GM18861 (cell line): Measurements from ENCODE around the gene RAB28.

Experiments
- ATAC-seq: cut with Tn5 transposase; IDR thresholded peaks from one replicate; pipeline ENCODE4 v1.9.1; 2021; ENCODE audit not compliant: unreplicated experiment

The RAB28 gene

GRCh38 chr4:13384055-13384454 lies 100.1 kb downstream of the RAB28 start:
- no peak for ATAC-seq

- ATAC-seq: no peak
Observed at GRCh38 chr4:13378973-13379759, 105.0 kb downstream of the RAB28 start.

- no peak for ATAC-seq
Observed at GRCh38 chr4:13371048-13371447, 113.1 kb downstream of the RAB28 start.

DNA sequence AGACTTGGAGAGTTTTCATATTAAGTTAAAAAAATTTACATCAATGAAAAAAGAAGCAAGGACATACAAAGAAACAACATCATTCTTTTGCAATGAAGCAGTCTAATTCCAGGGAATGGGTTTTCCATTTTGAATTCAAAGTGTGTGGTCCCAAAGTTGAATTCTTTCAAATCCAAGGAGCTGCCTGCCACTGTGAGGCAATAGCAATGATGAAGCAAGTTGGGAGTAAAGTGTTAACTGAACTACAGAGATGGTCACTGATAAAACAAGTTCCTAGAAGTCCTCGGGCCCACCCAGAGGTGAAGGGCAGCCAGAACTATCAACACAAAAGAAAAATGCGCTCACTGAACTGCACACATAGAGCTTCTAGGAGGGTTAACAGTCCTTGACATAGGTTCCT lies 115.9 kb downstream of the RAB28 start:
- no peak for ATAC-seq

- ATAC-seq: no peak
Observed at GRCh38 chr4:13367691-13368090, 116.4 kb downstream of the RAB28 start.

DNA sequence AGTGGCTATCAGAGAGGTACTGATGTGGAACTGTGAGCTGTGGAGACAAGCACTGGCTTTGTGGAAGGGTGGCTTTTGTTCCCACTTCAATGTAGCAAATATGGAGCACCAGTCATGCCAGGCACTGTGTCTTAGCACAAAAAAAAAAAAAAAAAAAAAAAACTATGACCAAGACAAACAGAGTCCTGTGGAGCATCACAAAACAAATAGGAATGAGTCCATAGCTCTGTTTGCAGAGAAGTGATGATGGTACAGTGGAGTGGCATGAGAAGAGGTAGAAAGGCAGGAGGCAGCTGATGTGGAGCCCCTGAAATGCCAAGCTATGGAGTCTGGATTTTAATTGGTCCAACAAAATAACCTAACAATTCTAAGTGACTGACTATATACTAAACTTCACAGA lies 116.9 kb downstream of the RAB28 start:
- no peak for ATAC-seq

DNA sequence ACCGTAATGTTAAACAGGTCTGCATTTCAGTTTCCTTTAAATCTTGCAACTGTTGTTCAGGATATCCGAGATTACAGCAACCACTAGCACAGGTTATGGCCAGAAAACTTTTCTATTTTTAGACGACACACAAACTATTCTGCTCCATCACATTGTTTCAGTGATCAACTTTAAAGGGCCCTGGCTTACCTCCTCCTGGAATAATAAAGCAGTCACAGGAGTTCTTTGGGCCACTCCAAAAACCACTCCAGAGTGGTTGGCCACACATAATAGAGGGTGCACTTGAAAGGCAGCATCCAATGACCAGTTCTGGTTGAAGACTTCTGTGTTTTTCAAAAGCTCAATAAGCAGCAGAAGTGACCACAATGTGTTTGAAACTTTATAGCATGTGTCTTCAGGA lies 118.9 kb downstream of the RAB28 start:
- no peak for ATAC-seq

DNA sequence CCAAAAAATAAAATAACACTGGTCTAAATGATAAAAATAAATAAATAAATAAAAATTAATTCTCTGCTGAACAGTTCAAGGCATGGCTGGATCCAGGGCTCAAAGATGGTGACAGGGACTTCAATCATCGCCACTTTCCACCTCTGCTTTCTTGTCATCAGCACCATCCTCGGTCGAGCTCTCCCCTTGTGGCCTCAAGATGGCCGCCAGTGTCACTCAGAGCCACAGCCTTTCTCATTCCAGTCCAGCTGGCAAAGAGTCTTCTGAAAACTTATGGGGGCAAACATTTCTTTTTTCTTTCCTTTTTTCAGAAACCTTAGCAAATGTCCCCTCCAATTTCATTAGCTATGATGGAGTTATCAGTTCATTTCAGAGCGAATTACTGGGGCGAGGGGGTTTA lies 119.5 kb downstream of the RAB28 start:
- no peak for ATAC-seq

GRCh38 chr4:13364172-13364571 lies 120.0 kb downstream of the RAB28 start:
- ATAC-seq: no peak

GRCh38 chr4:13359809-13360208 lies 124.3 kb downstream of the RAB28 start:
- no peak for ATAC-seq

DNA sequence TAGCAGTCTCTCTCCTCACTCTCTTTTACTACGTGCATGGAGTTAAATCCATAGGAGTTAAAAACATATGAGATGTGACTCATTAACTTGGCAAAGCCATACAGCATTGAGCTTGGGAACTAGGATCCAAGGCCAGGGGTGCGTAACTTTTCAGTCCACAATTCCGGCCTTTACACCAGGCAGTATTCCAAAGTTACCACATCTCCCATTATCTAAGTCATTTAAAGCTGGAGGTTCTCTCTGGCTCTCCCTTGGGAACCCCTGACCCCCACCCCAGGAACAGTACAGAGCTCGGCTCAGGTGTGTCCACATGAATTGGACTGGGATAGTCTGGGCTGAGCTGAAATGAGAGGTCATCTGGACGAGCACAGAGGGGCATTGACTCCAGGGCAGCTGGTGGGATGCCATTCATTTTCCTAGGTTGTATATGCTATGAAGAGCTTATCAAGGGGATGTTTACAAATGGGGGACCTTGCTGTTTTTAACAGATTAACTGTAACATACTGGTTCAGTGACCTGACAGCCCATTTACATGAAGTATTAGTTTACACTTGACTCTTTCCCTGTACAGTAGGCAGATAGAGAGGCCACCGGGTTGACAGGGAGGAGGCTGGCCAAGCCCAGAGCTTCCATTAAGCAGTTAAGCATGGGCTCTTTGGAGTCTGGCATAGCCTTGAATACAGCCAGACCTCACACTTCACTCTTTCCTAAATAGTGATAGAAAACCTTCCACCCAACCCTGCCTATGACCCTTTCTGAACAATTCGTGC lies 128.8 kb downstream of the RAB28 start:
- no peak for ATAC-seq

- no peak for ATAC-seq
Observed at GRCh38 chr4:13349096-13349495, 135.0 kb downstream of the RAB28 start.

GRCh38 chr4:13348216-13348615 lies 135.9 kb downstream of the RAB28 start:
- no peak for ATAC-seq

DNA sequence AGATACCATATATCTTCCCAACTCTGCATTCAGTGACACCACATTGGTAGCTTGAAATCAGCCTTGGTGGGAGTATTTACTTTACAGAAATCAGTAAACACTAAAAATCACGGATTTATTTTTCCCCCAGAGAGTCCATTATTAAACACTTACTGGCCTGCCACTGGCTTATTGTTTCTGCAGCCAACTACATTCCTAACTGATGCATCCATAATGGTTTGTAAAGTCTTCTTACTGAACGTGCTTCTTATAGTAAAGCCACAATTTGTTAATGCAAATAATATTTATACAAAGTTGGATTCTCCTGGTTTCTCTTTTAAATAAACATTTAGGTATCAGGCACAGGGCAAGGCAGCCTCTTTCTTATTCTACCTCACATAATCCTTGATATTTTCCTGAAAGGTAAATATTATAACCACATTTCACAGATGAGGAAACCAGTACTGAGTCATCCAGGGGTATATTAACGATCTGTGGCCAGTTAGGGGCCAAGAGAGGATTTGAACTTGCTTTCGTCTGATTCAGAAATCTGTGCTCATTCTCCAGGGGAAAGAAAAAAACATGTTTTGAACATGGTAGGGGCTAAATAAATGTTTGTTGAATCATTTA lies 136.5 kb downstream of the RAB28 start:
- no peak for ATAC-seq

DNA sequence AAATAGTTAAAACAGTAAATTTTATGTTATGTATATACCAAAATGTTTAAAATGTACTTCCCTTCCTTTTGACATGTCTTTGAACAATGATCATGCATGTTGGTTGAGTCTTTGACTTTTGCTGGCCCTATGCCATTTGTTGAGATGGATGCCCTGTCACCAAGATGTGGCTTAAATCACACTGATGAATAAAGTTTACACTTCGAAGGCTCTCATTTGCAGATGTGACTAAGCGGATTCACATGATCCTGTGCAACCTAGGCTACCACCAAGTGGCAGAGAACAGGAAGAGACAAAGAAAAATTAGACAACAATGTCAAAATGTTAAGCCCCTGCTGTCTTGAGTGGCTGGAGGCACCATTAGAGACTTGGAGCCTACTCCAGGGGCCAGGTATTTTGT lies 139.9 kb downstream of the RAB28 start:
- ATAC-seq: no peak

- no peak for ATAC-seq
Observed at GRCh38 chr4:13340672-13341071, 143.5 kb downstream of the RAB28 start.

DNA sequence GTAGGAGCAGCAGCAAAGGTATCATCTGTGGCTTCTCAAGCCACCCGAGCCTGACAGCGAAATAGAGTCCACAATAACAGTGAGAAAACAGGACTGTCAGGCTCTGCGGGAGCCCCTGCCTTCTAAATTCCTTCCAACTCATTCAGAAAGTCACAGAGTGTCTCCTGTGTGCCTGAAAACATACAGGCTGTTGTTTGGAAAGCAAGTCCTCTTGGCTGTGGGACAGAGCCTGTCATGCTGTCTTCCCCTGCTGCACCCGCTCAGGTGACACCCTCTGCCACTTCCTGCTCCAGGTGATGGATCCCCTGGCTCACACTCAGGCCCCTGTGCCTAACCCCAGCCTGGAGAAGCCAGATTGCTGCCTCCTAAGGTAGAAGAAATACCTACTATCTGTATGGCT lies 152.3 kb downstream of the RAB28 start:
- no peak for ATAC-seq

- no peak for ATAC-seq
Observed at GRCh38 chr4:13329963-13330362, 154.2 kb downstream of the RAB28 start.

DNA sequence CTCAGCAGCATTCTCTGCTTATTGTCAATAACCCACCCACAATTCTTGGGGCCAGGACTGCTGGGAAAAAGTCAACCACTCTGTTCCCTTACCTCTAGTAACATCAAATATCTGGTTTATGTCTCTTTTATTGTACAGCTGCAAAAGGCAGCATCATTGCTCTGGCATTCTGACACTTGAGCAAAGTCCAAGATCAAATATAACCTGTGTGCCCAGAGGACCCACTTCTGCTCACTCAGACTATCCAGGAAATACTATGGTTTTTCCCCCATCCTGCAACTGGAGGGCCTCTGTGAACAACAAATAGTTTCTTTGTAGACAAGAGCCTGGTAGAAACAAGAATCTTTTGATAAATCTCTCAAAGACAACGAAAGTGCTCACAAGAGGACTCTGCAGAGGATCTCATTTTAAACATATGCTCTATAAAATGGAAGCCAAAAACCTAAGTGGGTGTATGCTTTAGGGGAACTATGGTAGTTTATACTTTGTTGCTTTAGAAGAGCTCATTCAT lies 154.7 kb downstream of the RAB28 start:
- ATAC-seq: no peak

DNA sequence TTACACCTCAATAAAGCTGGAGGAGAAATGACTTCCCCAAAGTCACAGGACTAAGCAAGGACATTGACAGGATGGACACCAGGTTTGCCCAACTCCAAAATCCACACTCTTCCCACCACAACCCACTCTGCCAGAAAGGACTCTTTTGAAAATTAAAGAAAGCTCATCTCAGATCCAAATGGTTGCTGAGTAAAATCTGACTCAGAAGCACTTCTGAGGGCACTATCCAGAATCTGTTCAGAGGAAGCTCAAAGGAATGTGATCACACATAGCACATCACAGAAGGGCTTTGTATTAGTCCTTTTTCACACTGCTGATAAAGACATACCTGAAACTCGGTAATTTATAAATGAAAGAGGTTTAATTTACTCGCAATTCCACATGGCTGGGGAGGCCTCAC lies 155.5 kb downstream of the RAB28 start:
- ATAC-seq: no peak

DNA sequence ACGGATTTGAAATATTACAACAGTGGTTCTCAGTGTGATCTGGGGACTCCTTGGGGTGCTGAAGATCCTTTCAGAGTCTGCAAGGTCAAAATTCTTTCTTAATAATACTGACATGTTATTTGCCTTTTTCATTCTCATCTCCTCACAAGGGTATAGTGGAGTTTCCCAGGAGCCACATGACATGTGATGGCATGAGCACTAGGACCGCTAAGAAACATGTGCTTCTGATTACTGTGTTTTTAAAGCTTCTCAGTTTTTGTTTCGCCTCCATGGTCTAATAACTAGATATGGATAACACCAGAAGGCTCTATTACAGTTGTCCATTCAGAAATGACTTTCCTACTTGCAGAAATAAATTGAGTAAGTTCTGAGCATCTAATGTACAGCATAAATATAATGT lies 156.1 kb downstream of the RAB28 start:
- no peak for ATAC-seq

GRCh38 chr4:13325744-13326143 lies 158.4 kb downstream of the RAB28 start:
- ATAC-seq: no peak
